GM10266 (cell line): Measurements from ENCODE around the gene NHERF2.

Experiments
- DNase-seq: peaks from one replicate; pipeline ENCODE4 v3.0.0; 2012; ENCODE audit errors: extremely low spot score
- CTCF ChIP-seq: IDR thresholded peaks from 2 replicates; pipeline ENCODE4 v1.5.1; 2012; ENCODE audit warnings: mild to moderate bottlenecking, low read depth; ENCODE audit not compliant: control insufficient read depth, insufficient read depth; ENCODE audit errors: missing control alignments

Gene NHERF2

DNA sequence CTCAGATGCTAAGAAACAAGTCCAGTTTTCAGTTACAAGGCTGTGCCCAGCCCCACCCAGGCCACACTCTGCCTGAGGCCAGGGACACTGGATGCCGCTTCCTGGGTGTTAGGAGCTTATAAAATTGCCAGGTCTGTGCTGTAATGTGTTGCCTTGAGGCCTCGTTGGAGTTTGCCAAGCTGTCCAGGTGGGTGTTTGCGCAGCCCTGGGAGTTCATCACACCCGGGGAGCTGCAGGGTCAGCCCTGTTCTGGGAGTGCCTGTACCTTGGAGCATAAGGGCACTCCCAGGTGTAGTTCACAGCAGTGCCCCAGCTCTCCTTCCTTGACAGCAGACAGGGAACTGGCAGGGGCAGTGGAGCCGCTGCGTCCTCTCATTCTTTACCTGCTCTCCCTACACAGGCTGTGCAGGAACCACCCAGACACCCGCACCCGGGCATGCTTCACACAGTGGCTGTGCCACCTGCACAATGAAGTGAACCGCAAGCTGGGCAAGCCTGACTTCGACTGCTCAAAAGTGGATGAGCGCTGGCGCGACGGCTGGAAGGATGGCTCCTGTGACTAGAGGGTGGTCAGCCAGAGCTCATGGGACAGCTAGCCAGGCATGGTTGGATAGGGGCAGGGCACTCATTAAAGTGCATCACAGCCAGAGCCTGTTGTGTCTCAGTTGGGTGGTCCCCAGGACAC lies 41.1 kb upstream of the NHERF2 start:
- no peak for DNase-seq

GRCh38 chr16:1987198-1987597 lies 39.5 kb upstream of the NHERF2 start:
- DNase-seq: no peak
- TF ChIP-seq CTCF: no peak

More for the DNA sequence above, 41.1 kb upstream of the NHERF2 start:
- no peak for TF ChIP-seq CTCF

GRCh38 chr16:1989209-1990100 lies 37.2 kb upstream of the NHERF2 start, which contains the start of gene SYNGR3:
Gene SYNGR3, plus strand, starts transcription at chr16:1989970. Its CDS starts 133 bp downstream, at chr16:1990103.
- TF ChIP-seq CTCF: no peak
- peak; percentile 68 for DNase-seq

- TF ChIP-seq CTCF: no peak
- no peak for DNase-seq
Observed at GRCh38 chr16:1990101-1990350, 36.7 kb upstream of the NHERF2 start.

GRCh38 chr16:1990351-1991134 lies 36.2 kb upstream of the NHERF2 start:
- peak; percentile 68 for DNase-seq
- TF ChIP-seq CTCF: no peak

- DNase-seq: peak; percentile 74
- no peak for TF ChIP-seq CTCF
Observed at GRCh38 chr16:1991135-1991551, 35.6 kb upstream of the NHERF2 start.
